Measurements from ENCODE around the gene KCNG3. TPM values are rescaled to one million over a fixed set of nuclear protein-coding genes. Genes with fewer than 3 reads are reported as not detected.
A peak's percentile ranks its signal among the peaks of the same experiment; 100 is the strongest.
"Not testable (repeated sequence)": the region's sequence is repeated elsewhere in the genome, so short reads cannot be mapped to it uniquely, and the experiment has no call there.

Gene KCNG3
- total RNA-seq, 3 donors from 2014 or later: 0.24 to 0.50 (median 0.38) TPM

DNA sequence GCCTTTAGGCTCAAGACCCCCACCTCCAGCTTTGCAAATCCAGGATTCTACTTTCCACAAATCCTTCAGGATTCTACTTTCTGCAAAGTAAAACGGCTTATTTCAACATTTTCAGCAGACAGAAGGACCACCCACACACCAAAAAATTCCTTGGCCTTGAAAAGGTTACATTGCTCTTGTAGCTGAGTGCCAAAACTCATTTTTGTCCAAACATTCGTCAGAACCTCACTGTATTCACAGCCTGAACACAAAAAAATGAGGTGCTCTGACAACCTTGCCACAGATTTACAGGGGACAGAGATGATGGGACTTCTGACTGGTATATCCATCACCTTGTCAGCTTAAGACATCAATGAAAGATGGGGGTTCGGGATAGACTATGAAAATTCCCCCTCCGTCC is 69.7 kb downstream of the KCNG3 start:
- Mint-ChIP-seq H3K27me3 (ENCODE audit: low read depth) (peaks cover 12% of the 10 kb centered on the region), H3K9me3 (no peaks in the 10 kb centered on the region), H3K4me3 (no peak overlapping the region), H3K4me1 (ENCODE audit: low read depth) (peaks cover 14% of the 10 kb centered on the region), H3K36me3 (ENCODE audit: insufficient read depth) (no peaks in the 10 kb centered on the region)
- ATAC-seq (no peak), DNase-seq (no peak)

DNA sequence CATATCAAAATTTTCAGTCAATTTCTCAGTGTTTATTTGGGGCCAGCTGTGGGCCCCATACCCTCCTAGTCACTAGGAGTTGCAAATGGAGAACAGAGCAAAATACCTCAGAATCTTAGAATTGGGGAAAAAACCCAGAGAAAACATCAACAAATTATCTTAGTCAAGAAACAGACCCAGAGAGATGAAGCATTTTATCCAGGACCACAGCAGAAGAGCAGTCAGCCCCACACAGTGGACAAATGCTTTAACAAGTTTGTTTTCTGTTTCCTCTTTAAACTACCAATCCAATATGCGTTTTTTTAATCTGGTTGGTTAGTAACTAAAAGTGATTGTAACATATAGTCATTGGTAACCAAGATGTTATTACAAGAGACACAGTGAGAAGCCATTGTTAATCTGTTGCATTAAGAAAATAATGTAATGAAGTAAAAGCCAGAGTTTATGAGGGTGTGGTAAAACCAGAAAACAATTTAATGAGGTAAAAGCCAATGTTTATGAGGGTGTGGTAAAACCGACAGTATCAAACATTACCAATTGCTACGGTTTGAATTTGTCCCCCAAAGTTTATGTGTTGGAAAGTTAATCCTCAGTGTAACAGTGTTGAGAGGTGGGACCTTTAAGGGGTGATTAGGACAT is 72.1 kb downstream of the KCNG3 start:
- Mint-ChIP-seq H3K27me3 (ENCODE audit: low read depth) (peaks cover 12% of the 10 kb centered on the region), H3K4me1 (ENCODE audit: low read depth) (peaks cover 19% of the 10 kb centered on the region), H3K4me3 (no peak overlapping the region), H3K9me3 (no peaks in the 10 kb centered on the region), H3K36me3 (ENCODE audit: insufficient read depth) (no peaks in the 10 kb centered on the region)
- ATAC-seq: no peak
- no peak for DNase-seq

DNA sequence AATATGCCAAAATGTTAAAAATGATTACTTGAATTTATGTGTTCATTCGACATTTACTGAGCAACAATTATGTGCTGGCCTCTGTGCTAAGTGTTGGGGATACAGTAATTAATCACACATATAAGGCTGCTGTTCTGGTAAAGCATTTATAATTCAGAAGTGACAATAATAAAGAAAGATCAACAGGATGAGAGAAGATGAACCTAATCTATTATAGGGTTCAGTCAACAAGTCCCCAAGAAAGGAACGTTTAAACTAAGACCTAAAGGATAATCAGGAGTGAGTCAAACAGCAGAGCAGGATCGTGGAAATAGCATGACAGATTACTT is 72.7 kb downstream of the KCNG3 start:
- Mint-ChIP-seq H3K9me3 (no peaks in the 10 kb centered on the region), H3K36me3 (ENCODE audit: insufficient read depth) (no peaks in the 10 kb centered on the region), H3K4me3 (peak overlapping the region; percentile 35), H3K4me1 (ENCODE audit: low read depth) (peaks cover 19% of the 10 kb centered on the region), H3K27me3 (ENCODE audit: low read depth) (peaks cover 12% of the 10 kb centered on the region)
- DNase-seq (no peak), ATAC-seq (no peak)

DNA sequence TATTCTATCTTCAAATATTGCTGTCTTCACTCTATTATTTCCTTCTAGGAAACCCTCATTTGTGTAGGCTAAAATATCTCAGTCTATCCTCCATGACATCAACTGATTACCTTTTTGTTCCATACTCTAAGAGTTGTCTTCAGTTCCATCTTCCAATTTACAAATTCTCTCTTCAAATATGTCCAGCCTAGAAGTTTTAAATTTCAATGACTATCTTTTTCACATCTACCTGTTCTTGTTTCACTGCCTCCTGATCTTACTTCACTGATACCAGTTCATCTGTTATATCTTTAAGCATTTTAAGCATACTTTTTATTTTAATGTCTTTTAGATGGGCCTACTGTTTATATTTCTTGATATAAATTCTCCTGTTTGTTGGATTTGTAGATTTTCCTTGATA is 79.1 kb downstream of the KCNG3 start:
- H3K27me3 Mint-ChIP-seq (ENCODE audit: low read depth): no peaks in the 10 kb centered on the region
- ATAC-seq (no peak), DNase-seq (no peak)

DNA sequence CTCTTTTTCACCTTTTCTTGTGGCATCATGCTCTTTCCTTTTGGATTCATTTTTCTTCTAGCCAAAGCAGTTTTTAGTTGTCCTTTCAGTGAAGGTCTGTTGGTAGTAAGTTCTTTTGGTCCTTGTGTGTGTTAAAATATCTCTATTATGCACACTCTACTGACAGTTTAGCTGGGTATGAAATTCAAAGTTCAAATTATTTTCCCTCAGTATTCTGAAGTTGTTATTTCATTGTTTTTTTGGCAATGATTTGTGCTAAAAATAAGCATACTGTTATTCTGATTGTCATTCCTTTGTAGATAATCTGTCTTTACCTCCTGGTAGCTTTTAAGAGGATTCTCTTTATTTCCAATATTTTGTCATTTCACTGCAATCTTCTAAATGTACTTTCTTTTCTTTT is 79.6 kb downstream of the KCNG3 start:
- Mint-ChIP-seq H3K4me1 (ENCODE audit: low read depth) (peaks cover 5% of the 10 kb centered on the region), H3K4me3 (no peak overlapping the region), H3K27me3 (ENCODE audit: low read depth) (no peaks in the 10 kb centered on the region), H3K9me3 (peaks cover 19% of the 10 kb centered on the region), H3K36me3 (ENCODE audit: insufficient read depth) (peaks cover 3% of the 10 kb centered on the region)
- DNase-seq (no peak), ATAC-seq (no peak)

More for the DNA sequence above, 79.1 kb downstream of the KCNG3 start:
- Mint-ChIP-seq H3K9me3 (peaks cover 19% of the 10 kb centered on the region), H3K4me1 (ENCODE audit: low read depth) (peaks cover 8% of the 10 kb centered on the region), H3K36me3 (ENCODE audit: insufficient read depth) (peaks cover 3% of the 10 kb centered on the region), H3K4me3 (no peak overlapping the region)

DNA sequence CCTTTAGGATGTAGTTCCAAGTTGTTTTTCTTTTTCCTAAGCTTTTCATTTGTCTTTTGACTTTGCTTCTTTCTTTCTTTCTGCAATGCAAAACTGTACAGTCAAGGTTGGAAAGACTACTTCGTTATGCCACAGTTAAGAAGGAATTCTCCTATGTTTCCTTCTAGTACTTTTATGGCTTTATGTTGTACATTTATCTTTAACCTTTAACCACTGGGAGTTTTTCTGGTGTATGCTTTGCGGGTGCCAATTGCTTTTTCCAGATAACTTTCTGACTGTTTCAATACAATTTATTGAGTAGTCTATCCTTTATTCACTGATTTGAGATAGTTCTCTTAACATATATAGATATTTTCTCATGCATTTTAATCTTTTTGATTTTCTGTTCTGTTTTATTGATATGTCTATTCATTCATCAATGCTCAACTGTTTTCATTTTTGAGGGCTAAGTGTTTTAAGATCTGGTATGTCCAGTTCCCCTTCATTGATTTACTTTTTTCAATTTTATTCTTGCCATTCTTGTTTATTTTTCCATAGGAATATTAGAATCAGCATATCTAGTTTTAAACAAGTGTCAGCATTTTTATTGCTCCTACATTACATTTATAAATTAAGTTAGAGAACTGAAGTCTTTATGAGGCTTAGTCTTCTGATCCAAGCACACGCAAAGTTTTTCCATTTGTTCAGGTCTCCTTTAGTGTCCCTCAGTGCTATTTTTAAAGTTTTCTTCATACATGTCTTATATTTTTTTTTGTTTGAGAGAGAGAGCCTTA is 82.9 kb downstream of the KCNG3 start:
- H3K9me3 Mint-ChIP-seq: peaks cover 19% of the 10 kb centered on the region
- ATAC-seq (no peak), DNase-seq (no peak)
- no peaks in the 10 kb centered on the region for H3K4me1 Mint-ChIP-seq (ENCODE audit: low read depth)
- peaks cover 3% of the 10 kb centered on the region for H3K36me3 Mint-ChIP-seq (ENCODE audit: insufficient read depth)
- H3K4me3 Mint-ChIP-seq: no peak overlapping the region
- H3K27me3 Mint-ChIP-seq (ENCODE audit: low read depth): no peaks in the 10 kb centered on the region

DNA sequence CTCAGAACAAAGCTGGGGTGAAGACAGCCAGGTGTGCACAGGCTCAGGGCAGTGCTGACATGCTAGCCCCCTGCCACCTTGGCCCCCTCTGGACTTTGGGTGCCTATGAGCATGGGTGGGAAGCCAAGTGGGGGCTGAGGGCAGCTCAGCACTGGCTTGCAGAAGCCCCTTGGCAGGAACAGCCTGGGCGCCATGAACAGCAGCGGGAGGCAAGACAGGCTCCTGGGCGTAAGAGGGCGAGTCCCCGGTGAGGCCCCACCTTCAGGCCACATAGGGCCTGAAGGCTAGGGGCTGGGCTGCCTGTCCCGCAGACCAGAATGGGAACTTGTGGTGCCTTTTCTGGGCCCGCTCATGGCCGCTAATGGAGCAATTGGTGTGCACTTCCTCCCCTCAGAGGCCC is 85.8 kb downstream of the KCNG3 start:
- DNase-seq (no peak), ATAC-seq (no peak)
- Mint-ChIP-seq H3K36me3 (ENCODE audit: insufficient read depth) (no peaks in the 10 kb centered on the region), H3K9me3 (no peaks in the 10 kb centered on the region), H3K4me3 (no peak overlapping the region), H3K4me1 (ENCODE audit: low read depth) (no peaks in the 10 kb centered on the region), H3K27me3 (ENCODE audit: low read depth) (no peaks in the 10 kb centered on the region)

DNA sequence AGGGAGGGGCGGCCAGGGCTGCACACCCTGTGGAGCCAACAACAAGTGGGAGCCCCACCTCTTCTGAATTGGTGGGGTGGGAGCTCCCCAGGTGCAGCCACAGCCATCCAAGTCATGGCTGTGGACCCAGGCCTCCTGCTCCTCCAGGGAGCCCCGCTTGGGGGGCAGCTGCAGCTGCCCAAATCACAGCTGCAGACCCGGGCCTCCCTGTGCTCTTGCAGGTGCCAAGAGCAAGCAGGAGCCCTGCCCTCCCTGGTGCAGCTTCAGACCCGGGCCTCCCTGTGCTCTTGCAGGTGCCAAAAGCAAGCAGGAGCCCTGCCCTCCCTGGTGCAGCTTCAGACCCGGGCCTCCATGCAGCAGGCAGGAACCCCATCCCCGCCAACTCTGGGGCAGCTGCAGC is 86.3 kb downstream of the KCNG3 start:
- no peaks in the 10 kb centered on the region for H3K9me3 Mint-ChIP-seq
- H3K4me1 Mint-ChIP-seq (ENCODE audit: low read depth): no peaks in the 10 kb centered on the region
- H3K4me3 Mint-ChIP-seq: no peak overlapping the region
- DNase-seq (no peak), ATAC-seq (no peak)
- no peaks in the 10 kb centered on the region for H3K36me3 Mint-ChIP-seq (ENCODE audit: insufficient read depth)
- no peaks in the 10 kb centered on the region for H3K27me3 Mint-ChIP-seq (ENCODE audit: low read depth)

DNA sequence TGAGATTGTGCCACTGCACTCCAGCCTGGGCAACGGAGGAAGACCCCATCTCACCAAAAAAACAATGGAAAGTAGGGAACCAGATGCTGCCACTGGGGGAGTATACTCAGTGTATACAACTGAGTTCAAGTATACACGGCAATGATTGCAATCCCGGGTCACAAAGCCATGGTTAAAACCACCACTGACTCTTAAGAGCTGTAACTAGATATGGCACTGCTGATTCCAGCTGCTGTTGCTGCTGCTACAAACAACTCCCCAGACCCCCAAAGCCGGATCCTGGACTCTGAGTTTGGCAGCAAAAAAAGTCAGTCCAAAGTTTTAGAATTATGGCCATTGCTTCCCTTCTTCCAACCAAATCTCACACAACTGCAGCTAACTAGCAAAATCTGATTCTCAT is 89.1 kb downstream of the KCNG3 start:
- DNase-seq (no peak), ATAC-seq (no peak)
- no peaks in the 10 kb centered on the region for H3K27me3 Mint-ChIP-seq (ENCODE audit: low read depth)
- no peak overlapping the region for H3K4me3 Mint-ChIP-seq
- H3K36me3 Mint-ChIP-seq (ENCODE audit: insufficient read depth): no peaks in the 10 kb centered on the region
- no peaks in the 10 kb centered on the region for H3K4me1 Mint-ChIP-seq (ENCODE audit: low read depth)
- H3K9me3 Mint-ChIP-seq: no peaks in the 10 kb centered on the region

DNA sequence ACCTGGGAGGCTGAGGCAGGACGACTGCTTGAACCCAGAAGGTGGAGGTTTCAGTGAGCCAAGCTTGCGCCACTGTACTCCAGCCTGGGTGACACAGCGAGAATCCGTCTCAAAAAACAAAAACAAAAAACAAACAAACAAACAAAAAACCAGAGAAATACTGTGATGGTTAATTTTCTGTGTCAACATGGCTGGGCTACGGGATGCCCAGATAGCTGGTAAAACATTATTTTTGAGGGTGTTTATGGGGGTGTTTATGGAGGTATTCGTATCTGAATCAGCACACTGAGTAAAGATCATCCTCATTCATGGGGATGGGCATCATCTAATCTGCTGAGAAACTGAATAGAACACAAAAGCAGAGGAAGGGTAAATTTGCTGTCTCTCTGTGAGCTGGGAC is 92.0 kb downstream of the KCNG3 start:
- peaks cover 1% of the 10 kb centered on the region for H3K27me3 Mint-ChIP-seq (ENCODE audit: low read depth)
- no peak for ATAC-seq
- H3K4me3 Mint-ChIP-seq: no peak overlapping the region
- DNase-seq: no peak
- no peaks in the 10 kb centered on the region for H3K4me1 Mint-ChIP-seq (ENCODE audit: low read depth)
- no peaks in the 10 kb centered on the region for H3K9me3 Mint-ChIP-seq
- no peaks in the 10 kb centered on the region for H3K36me3 Mint-ChIP-seq (ENCODE audit: insufficient read depth)

DNA sequence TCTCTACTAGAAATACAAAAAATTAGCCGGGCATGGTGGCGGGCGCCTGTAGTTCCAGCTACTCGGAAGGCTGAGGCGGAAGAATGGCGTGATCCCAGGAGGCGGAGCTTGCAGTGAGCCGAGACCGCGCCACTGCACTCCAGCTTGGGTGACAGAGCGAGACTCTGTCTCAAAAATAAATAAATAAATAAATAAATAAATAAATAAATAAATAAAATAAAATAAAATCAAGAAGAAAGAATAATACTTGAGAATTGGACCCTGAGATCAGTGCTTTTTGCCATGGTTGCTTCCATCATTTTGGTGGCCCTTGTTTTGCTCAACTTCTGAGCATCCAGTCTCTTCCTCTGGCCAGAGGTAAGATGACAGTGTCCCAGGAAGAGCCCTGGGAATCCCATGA is 95.7 kb downstream of the KCNG3 start:
- ATAC-seq; DNase-seq; H3K4me3 Mint-ChIP-seq; H3K4me1 Mint-ChIP-seq (ENCODE audit: low read depth); H3K27me3 Mint-ChIP-seq (ENCODE audit: low read depth); H3K9me3 Mint-ChIP-seq; H3K36me3 Mint-ChIP-seq (ENCODE audit: insufficient read depth): not testable (repeated sequence)

DNA sequence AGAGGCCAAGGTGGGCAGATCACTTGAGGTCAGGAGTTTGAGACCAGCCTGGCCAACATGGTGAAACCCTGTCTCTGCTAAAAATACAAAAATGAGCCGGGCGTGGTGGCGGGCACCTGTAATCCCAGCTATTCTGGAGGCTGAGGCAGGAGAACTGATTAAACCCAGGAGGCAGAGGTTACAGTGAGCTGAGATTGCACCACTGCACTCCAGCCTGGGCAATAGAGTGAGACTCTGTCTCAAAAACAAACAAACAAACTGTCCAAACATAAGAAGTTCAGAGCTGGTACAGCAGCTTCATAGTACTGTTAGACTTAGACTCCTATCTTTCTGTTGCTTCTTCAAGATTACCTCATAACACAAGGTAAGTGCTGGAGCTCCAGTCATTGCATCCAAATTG is 100.5 kb downstream of the KCNG3 start:
- not testable (repeated sequence) for H3K4me1 Mint-ChIP-seq (ENCODE audit: low read depth); DNase-seq; H3K4me3 Mint-ChIP-seq; ATAC-seq; H3K9me3 Mint-ChIP-seq; H3K27me3 Mint-ChIP-seq (ENCODE audit: low read depth); H3K36me3 Mint-ChIP-seq (ENCODE audit: insufficient read depth)

DNA sequence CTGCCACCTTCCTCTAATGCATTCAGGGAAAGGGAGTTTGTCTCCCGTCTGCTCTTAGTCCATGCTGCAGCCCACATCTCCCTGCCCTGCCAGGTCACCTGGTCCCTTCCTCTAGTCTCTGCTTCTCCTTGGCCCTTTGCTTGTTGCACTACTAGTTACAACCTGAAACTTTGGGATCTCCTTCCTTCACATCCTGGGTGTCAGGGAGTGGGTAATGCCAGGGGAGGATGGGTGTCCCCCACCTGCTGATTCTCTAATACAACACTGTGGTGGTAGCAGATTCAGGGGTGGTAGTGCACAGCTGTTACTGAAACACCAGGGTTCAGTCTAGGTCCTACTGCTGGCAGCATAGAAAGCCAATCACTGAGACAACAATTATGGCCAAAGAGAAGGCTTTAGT is 101.6 kb downstream of the KCNG3 start:
- no peak for DNase-seq
- Mint-ChIP-seq H3K4me1 (ENCODE audit: low read depth) (no peaks in the 10 kb centered on the region), H3K9me3 (no peaks in the 10 kb centered on the region), H3K36me3 (ENCODE audit: insufficient read depth) (no peaks in the 10 kb centered on the region), H3K4me3 (no peak overlapping the region), H3K27me3 (ENCODE audit: low read depth) (no peaks in the 10 kb centered on the region)
- ATAC-seq: no peak
